ENCODE data around the gene C3orf38.

DNA sequence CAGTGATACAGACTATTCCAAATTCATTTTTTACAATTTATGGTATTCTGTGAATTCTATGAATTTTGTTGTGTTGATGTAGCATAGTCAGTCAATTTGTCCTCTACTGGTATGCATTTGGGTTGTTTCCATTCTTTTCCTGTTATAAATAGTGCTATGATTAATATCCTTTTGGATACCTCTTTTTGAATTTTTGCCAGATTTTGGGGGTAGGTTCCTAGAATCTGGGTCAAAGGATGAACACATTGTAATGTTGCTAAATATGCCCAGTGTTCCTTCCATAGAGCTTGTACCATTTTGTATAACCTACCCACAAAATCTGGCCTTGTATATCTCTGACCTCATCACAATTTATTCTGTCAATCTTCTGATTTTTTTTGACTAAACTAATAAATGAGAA, 44.4 kb upstream of the C3orf38 start:
- TF ChIP-seq POLR2A (IDR thresholded peaks at IDR 0.05), result no peak
- TF ChIP-seq, protein P1, sequence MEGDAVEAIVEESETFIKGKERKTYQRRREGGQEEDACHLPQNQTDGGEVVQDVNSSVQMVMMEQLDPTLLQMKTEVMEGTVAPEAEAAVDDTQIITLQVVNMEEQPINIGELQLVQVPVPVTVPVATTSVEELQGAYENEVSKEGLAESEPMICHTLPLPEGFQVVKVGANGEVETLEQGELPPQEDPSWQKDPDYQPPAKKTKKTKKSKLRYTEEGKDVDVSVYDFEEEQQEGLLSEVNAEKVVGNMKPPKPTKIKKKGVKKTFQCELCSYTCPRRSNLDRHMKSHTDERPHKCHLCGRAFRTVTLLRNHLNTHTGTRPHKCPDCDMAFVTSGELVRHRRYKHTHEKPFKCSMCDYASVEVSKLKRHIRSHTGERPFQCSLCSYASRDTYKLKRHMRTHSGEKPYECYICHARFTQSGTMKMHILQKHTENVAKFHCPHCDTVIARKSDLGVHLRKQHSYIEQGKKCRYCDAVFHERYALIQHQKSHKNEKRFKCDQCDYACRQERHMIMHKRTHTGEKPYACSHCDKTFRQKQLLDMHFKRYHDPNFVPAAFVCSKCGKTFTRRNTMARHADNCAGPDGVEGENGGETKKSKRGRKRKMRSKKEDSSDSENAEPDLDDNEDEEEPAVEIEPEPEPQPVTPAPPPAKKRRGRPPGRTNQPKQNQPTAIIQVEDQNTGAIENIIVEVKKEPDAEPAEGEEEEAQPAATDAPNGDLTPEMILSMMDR (IDR thresholded peaks at IDR 0.05), result no peak
